ENCODE measurements around the gene APCDD1.

The APCDD1 gene

DNA sequence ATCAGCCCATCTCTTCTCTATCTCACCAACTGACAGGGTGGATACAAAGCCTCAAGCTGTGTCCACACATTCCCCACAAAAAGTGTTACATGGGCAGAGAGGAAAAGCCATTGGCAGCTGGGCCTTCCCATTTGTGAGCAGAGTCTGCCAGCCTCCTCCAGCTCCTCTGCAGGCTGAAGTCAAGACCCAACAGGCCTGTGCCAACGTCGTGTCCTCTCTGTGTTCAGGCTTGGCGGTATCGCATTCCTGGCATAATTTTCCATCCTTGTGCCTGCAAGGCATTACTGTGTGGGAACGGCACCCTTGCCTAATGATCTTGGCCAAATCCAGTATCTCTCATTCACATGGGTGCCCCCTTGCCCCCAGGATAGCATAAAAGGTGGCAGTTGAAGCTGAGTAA lies 41.5 kb upstream of the APCDD1 start:
- Histone ChIP-seq H3K9me3 (ENCODE audit: control extremely low read depth in 1 of 5, control insufficient read depth in 4 of 5, insufficient read depth in 2 of 5, low read depth in 1 of 5, low read length in 4 of 5) (no peaks in the 10 kb centered on the region), H3K4me3 (ENCODE audit: control insufficient read depth in 1 of 7, extremely low read depth in 1 of 7, insufficient read depth in 4 of 7, low read depth in 2 of 7, low read length in 6 of 7) (no peak overlapping the region), H3K4me1 (ENCODE audit: control extremely low read depth in 1 of 4, control insufficient read depth in 4 of 4, insufficient read depth in 4 of 4, low read length in 3 of 4) (peaks cover 0 to 6% (median 0%) of the 10 kb centered on the region in 4 experiments), H3K27ac (ENCODE audit: insufficient read depth in 1 of 2, low read depth in 1 of 2, low read length in 2 of 2, poor library complexity in 1 of 2, severe bottlenecking in 2 of 2) (no peak overlapping the region), H3K36me3 (ENCODE audit: control insufficient read depth in 4 of 4, insufficient read depth in 4 of 4, low read length in 3 of 4) (no peaks in the 10 kb centered on the region), H3K27me3 (replicated peaks in 2 of 5; ENCODE audit: control insufficient read depth in 4 of 5, insufficient read depth in 5 of 5, low read length in 4 of 5) (no peaks in the 10 kb centered on the region)
- 89% methylated on average over 5 of the region's 5 CpGs for WGBS (ENCODE audit: insufficient coverage)
- no peak for DNase-seq
- ChIA-PET POLR2A (interaction anchor here (0.6 kb wide), 1 partner anchor 1371 kb away, joined by 3 read pairs; no protein-coding TSS in a partner anchor), CTCF (no interaction called here)

GRCh38 chr18:10413722-10414121 lies 40.7 kb upstream of the APCDD1 start:
- Histone ChIP-seq H3K4me3 (ENCODE audit: control insufficient read depth in 1 of 7, extremely low read depth in 1 of 7, insufficient read depth in 4 of 7, low read depth in 2 of 7, low read length in 6 of 7) (no peak overlapping the region), H3K27me3 (replicated peaks in 2 of 5; ENCODE audit: control insufficient read depth in 4 of 5, insufficient read depth in 5 of 5, low read length in 4 of 5) (no peaks in the 10 kb centered on the region), H3K36me3 (ENCODE audit: control insufficient read depth in 4 of 4, insufficient read depth in 4 of 4, low read length in 3 of 4) (no peaks in the 10 kb centered on the region), H3K4me1 (ENCODE audit: control extremely low read depth in 1 of 4, control insufficient read depth in 4 of 4, insufficient read depth in 4 of 4, low read length in 3 of 4) (peaks cover 0 to 6% (median 0%) of the 10 kb centered on the region in 4 experiments), H3K27ac (ENCODE audit: insufficient read depth in 1 of 2, low read depth in 1 of 2, low read length in 2 of 2, poor library complexity in 1 of 2, severe bottlenecking in 2 of 2) (no peak overlapping the region), H3K9me3 (ENCODE audit: control extremely low read depth in 1 of 5, control insufficient read depth in 4 of 5, insufficient read depth in 2 of 5, low read depth in 1 of 5, low read length in 4 of 5) (no peaks in the 10 kb centered on the region)
- DNase-seq: peak in 2 of 3 donors; percentile 24 to 27
- CTCF ChIA-PET: no interaction called here
- WGBS (ENCODE audit: insufficient coverage): 57% methylated on average over 3 of the region's 3 CpGs
- POLR2A ChIA-PET: no interaction called here

DNA sequence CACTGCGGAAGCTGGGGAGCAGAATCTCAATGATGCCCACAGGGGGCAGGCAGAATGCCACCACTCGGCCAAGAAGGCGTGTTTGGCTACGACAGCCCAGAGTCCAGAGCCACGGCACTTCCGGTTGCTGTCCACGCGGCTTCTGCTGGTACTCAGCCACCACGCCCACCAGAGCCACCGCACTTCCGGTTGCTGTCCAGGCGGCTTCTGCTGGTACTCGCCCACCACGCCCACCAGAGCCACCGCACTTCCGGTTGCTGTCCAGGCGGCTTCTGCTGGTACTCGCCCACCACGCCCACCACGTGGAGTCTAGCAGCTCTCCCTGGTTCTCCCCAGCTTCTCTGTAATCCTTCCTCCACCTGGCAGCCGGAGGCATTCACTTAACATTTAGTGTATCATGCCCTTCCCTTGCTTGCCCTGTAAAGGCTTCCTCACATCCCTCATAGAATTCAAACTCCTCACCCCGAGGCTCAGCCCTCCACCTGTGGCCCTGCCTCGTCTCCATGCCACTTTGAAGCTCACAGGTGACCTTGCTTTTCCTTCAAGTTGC lies 40.1 kb upstream of the APCDD1 start:
- Histone ChIP-seq H3K4me3 (ENCODE audit: control insufficient read depth in 1 of 7, extremely low read depth in 1 of 7, insufficient read depth in 4 of 7, low read depth in 2 of 7, low read length in 6 of 7) (no peak overlapping the region), H3K27ac (ENCODE audit: insufficient read depth in 1 of 2, low read depth in 1 of 2, low read length in 2 of 2, poor library complexity in 1 of 2, severe bottlenecking in 2 of 2) (no peak overlapping the region), H3K9me3 (ENCODE audit: control extremely low read depth in 1 of 5, control insufficient read depth in 4 of 5, insufficient read depth in 2 of 5, low read depth in 1 of 5, low read length in 4 of 5) (no peaks in the 10 kb centered on the region), H3K27me3 (replicated peaks in 2 of 5; ENCODE audit: control insufficient read depth in 4 of 5, insufficient read depth in 5 of 5, low read length in 4 of 5) (no peaks in the 10 kb centered on the region), H3K4me1 (ENCODE audit: control extremely low read depth in 1 of 4, control insufficient read depth in 4 of 4, insufficient read depth in 4 of 4, low read length in 3 of 4) (peaks cover 0 to 6% (median 0%) of the 10 kb centered on the region in 4 experiments), H3K36me3 (ENCODE audit: control insufficient read depth in 4 of 4, insufficient read depth in 4 of 4, low read length in 3 of 4) (no peaks in the 10 kb centered on the region)
- DNase-seq: no peak
- ChIA-PET CTCF (interaction anchor here (0.6 kb wide), 1 partner anchor 490 kb away, joined by 3 read pairs; no protein-coding TSS in a partner anchor), POLR2A (no interaction called here)
- WGBS (ENCODE audit: insufficient coverage): 96% methylated on average over 23 of the region's 23 CpGs

DNA sequence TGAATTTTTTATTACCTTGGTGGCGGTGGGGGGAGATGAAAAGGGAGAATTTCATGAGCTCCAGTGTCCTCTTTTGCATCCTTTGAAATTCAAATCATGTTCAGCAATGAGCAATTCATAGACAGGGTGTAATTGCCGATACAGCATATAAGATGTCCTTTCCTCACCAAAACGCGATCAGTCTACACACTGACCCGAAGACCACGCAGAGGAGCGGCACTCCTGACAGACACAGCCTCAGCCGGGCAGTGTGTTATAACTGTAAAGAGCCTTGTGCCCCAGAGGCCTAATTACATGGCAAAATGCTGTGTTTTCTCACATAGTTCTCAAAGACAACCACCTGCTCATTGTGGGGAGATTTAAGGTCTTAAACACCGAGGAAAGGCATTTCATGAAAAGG lies 38.4 kb upstream of the APCDD1 start:
- peaks cover 0 to 4% (median 0%) of the 10 kb centered on the region in 5 experiments for H3K9me3 ChIP-seq (ENCODE audit: control extremely low read depth in 1 of 5, control insufficient read depth in 4 of 5, insufficient read depth in 2 of 5, low read depth in 1 of 5, low read length in 4 of 5)
- H3K4me3 ChIP-seq (ENCODE audit: control insufficient read depth in 1 of 7, extremely low read depth in 1 of 7, insufficient read depth in 4 of 7, low read depth in 2 of 7, low read length in 6 of 7): no peak overlapping the region
- no peak overlapping the region for H3K27ac ChIP-seq (ENCODE audit: insufficient read depth in 1 of 2, low read depth in 1 of 2, low read length in 2 of 2, poor library complexity in 1 of 2, severe bottlenecking in 2 of 2)
- 86% methylated on average over 7 of the region's 9 CpGs for WGBS (ENCODE audit: insufficient coverage)
- ChIA-PET CTCF (no interaction called here), POLR2A (no interaction called here)
- no peaks in the 10 kb centered on the region for H3K27me3 ChIP-seq (replicated peaks in 2 of 5; ENCODE audit: control insufficient read depth in 4 of 5, insufficient read depth in 5 of 5, low read length in 4 of 5)
- H3K36me3 ChIP-seq (ENCODE audit: control insufficient read depth in 4 of 4, insufficient read depth in 4 of 4, low read length in 3 of 4): no peaks in the 10 kb centered on the region
- DNase-seq: no peak
- H3K4me1 ChIP-seq (ENCODE audit: control extremely low read depth in 1 of 4, control insufficient read depth in 4 of 4, insufficient read depth in 4 of 4, low read length in 3 of 4): peaks cover 0 to 6% (median 0%) of the 10 kb centered on the region in 4 experiments

DNA sequence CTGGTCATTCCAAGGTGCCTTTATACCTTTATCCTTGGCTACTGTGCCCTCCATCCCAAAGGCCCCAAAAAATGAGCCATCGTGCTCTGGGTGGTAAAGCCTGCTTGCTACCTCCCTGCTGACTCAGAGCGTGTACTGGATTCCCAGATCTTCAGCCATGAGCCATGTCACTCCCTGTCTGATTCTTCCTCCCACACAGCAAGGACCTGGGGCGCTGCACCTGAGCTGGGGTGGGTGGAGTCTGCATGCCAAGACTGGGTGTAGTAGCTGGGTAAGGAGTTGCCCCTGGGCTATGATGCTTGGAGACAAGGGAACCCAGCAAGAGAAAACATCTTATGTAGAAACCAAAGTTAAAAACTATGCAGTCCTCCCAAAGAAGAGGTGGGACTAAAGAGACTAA lies 37.2 kb upstream of the APCDD1 start:
- ChIA-PET POLR2A (no interaction called here), CTCF (no interaction called here)
- Histone ChIP-seq H3K27me3 (replicated peaks in 2 of 5; ENCODE audit: control insufficient read depth in 4 of 5, insufficient read depth in 5 of 5, low read length in 4 of 5) (no peaks in the 10 kb centered on the region), H3K36me3 (ENCODE audit: control insufficient read depth in 4 of 4, insufficient read depth in 4 of 4, low read length in 3 of 4) (no peaks in the 10 kb centered on the region), H3K4me1 (ENCODE audit: control extremely low read depth in 1 of 4, control insufficient read depth in 4 of 4, insufficient read depth in 4 of 4, low read length in 3 of 4) (peaks cover 0 to 9% (median 3%) of the 10 kb centered on the region in 4 experiments), H3K4me3 (ENCODE audit: control insufficient read depth in 1 of 7, extremely low read depth in 1 of 7, insufficient read depth in 4 of 7, low read depth in 2 of 7, low read length in 6 of 7) (no peak overlapping the region), H3K9me3 (ENCODE audit: control extremely low read depth in 1 of 5, control insufficient read depth in 4 of 5, insufficient read depth in 2 of 5, low read depth in 1 of 5, low read length in 4 of 5) (peaks cover 0 to 4% (median 0%) of the 10 kb centered on the region in 5 experiments), H3K27ac (ENCODE audit: insufficient read depth in 1 of 2, low read depth in 1 of 2, low read length in 2 of 2, poor library complexity in 1 of 2, severe bottlenecking in 2 of 2) (no peak overlapping the region)
- no peak for DNase-seq
- 100% methylated on average over 3 of the region's 3 CpGs for WGBS (ENCODE audit: insufficient coverage)

DNA sequence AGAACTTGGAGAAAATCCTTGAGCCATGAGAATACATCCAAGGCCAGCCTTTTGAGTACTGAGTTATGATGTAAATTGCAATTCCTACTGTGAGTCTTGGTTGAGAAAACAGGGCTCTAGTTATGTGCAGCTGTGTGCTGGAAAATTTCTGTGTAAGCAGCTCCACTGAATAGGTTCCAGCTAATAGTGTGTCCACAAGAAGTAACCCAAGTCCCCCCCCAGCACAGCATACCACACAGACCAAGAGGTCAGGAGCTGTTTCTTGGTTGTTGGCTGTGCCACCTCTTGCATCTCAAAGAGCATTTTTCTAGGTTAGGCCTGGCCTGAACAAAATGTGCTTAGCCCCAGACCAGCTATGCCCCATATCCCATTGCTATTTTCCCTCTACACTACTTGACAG lies 36.8 kb upstream of the APCDD1 start:
- peaks cover 0 to 4% (median 0%) of the 10 kb centered on the region in 5 experiments for H3K9me3 ChIP-seq (ENCODE audit: control extremely low read depth in 1 of 5, control insufficient read depth in 4 of 5, insufficient read depth in 2 of 5, low read depth in 1 of 5, low read length in 4 of 5)
- ChIA-PET CTCF (no interaction called here), POLR2A (no interaction called here)
- no peaks in the 10 kb centered on the region for H3K27me3 ChIP-seq (replicated peaks in 2 of 5; ENCODE audit: control insufficient read depth in 4 of 5, insufficient read depth in 5 of 5, low read length in 4 of 5)
- H3K27ac ChIP-seq (ENCODE audit: insufficient read depth in 1 of 2, low read depth in 1 of 2, low read length in 2 of 2, poor library complexity in 1 of 2, severe bottlenecking in 2 of 2): no peak overlapping the region
- no peak overlapping the region for H3K4me3 ChIP-seq (ENCODE audit: control insufficient read depth in 1 of 7, extremely low read depth in 1 of 7, insufficient read depth in 4 of 7, low read depth in 2 of 7, low read length in 6 of 7)
- no peaks in the 10 kb centered on the region for H3K36me3 ChIP-seq (ENCODE audit: control insufficient read depth in 4 of 4, insufficient read depth in 4 of 4, low read length in 3 of 4)
- peaks cover 0 to 10% (median 4%) of the 10 kb centered on the region in 4 experiments for H3K4me1 ChIP-seq (ENCODE audit: control extremely low read depth in 1 of 4, control insufficient read depth in 4 of 4, insufficient read depth in 4 of 4, low read length in 3 of 4)
- DNase-seq: no peak

GRCh38 chr18:10418836-10419235 lies 35.6 kb upstream of the APCDD1 start:
- ChIA-PET CTCF (no interaction called here), POLR2A (interaction anchor here (0.6 kb wide), 1 partner anchor 43 kb away, joined by 3 read pairs; no protein-coding TSS in a partner anchor)
- DNase-seq: no peak
- H3K9me3 ChIP-seq (ENCODE audit: control extremely low read depth in 1 of 5, control insufficient read depth in 4 of 5, insufficient read depth in 2 of 5, low read depth in 1 of 5, low read length in 4 of 5): peaks cover 0 to 4% (median 0%) of the 10 kb centered on the region in 5 experiments
- no peak overlapping the region for H3K4me3 ChIP-seq (ENCODE audit: control insufficient read depth in 1 of 7, extremely low read depth in 1 of 7, insufficient read depth in 4 of 7, low read depth in 2 of 7, low read length in 6 of 7)
- H3K4me1 ChIP-seq (ENCODE audit: control extremely low read depth in 1 of 4, control insufficient read depth in 4 of 4, insufficient read depth in 4 of 4, low read length in 3 of 4): peaks cover 0 to 12% (median 2%) of the 10 kb centered on the region in 4 experiments
- no peaks in the 10 kb centered on the region for H3K36me3 ChIP-seq (ENCODE audit: control insufficient read depth in 4 of 4, insufficient read depth in 4 of 4, low read length in 3 of 4)
- H3K27me3 ChIP-seq (replicated peaks in 2 of 5; ENCODE audit: control insufficient read depth in 4 of 5, insufficient read depth in 5 of 5, low read length in 4 of 5): peaks cover 0 to 1% (median 0%) of the 10 kb centered on the region in 5 experiments
- no peak overlapping the region for H3K27ac ChIP-seq (ENCODE audit: insufficient read depth in 1 of 2, low read depth in 1 of 2, low read length in 2 of 2, poor library complexity in 1 of 2, severe bottlenecking in 2 of 2)
